Measurements from ENCODE around the gene PDZD2.

GRCh38 chr5:31664566-31664965 is 25.6 kb downstream of the PDZD2 start:
- no peak for TF ChIP-seq CTCF (IDR thresholded peaks at IDR 0.05 in 4 of 5, conservative IDR thresholded peaks at IDR 0.05 in 1 of 5)
- no peak for TF ChIP-seq POLR2A (IDR thresholded peaks at IDR 0.05)

Data from gastrocnemius medialis (tissue), 4 donors.